ENCODE results near the gene GBGT1. TPM values are rescaled to one million over a fixed set of nuclear protein-coding genes. Genes with fewer than 3 reads are reported as not detected.

Gene GBGT1
- total and polyA plus RNA-seq, 2 of the 4 experiments (the other 2 are of a cell fraction) = 1.8 to 3.2 TPM

- no peak for TF ChIP-seq MAFK (IDR thresholded peaks at IDR 0.05; ENCODE audit: low read depth, low read length)
- no peak for TF ChIP-seq SMC3 (IDR thresholded peaks at IDR 0.05; ENCODE audit: low read depth, low read length)
Measured at GRCh38 chr9:133142684-133143622, 20.8 kb downstream of the GBGT1 start (continued).

GRCh38 chr9:133141833-133142595 is 21.7 kb downstream of the GBGT1 start:
- DNase-seq (no peak), ATAC-seq (ENCODE audit: low read depth) (no peak)
- H3K18ac ChIP-seq (ENCODE audit: low read depth, low read length) = no peak overlapping the region
- H3K79me1 ChIP-seq (ENCODE audit: low read depth in 1 of 2, low read length in 2 of 2) = peaks cover 11 to 50% of the 10 kb centered on the region in 2 experiments
- no peak overlapping the region for H2BK20ac ChIP-seq (ENCODE audit: low read depth, low read length)
- no peaks in the 10 kb centered on the region for H3K36me3 ChIP-seq (ENCODE audit: control insufficient read depth, insufficient read depth, low read length)
- H2BK120ac ChIP-seq (ENCODE audit: low read depth, low read length) = no peak overlapping the region
- in situ Hi-C loops (cut with MboI; ENCODE audit: low sequenced_read_pairs) (no loop called here), dilution Hi-C loops (cut with HindIII; ENCODE audit: low sequenced_read_pairs, unreplicated experiment) (no loop called here), intact Hi-C loops (cut with micrococcal nuclease) (no loop called here)
- H3K27ac ChIP-seq (ENCODE audit: insufficient read depth, low read length) = no peak overlapping the region
- H4K5ac ChIP-seq (ENCODE audit: low read depth, low read length) = no peak overlapping the region
- H3K4me1 ChIP-seq (ENCODE audit: control insufficient read depth, insufficient read depth, low read length) = peaks cover 11% of the 10 kb centered on the region
- POLR2A ChIA-PET (ENCODE audit: unreplicated experiment) = no interaction called here
- no TSS peak for BruUV-seq (replicated peaks)
- no peak overlapping the region for H2AFZ ChIP-seq (replicated peaks; ENCODE audit: low read length, poor library complexity)
- H2BK5ac ChIP-seq (ENCODE audit: low read depth, low read length, poor library complexity, severe bottlenecking) = no peak overlapping the region
- 0 out of 2 replicates have a peak, but pooled peaks cover 5% of the 10 kb centered on the region for H3K9me1 ChIP-seq (ENCODE audit: insufficient read depth, low read length)
- H3K9ac ChIP-seq (ENCODE audit: low read depth, low read length) = no peak overlapping the region
- 50% methylated on average over 1 of the region's 16 CpGs; no CpG with 5 or more reads in 1 of the 2 experiments for WGBS, 2 experiments (ENCODE audit: extremely low coverage in 2 of 2, insufficient read length in 1 of 2)
- H3K4me3 ChIP-seq (ENCODE audit: insufficient read depth, low read depth, low read length) = no peak overlapping the region
- no peak overlapping the region for H2BK15ac ChIP-seq (ENCODE audit: low read depth, low read length)
- H4K91ac ChIP-seq (ENCODE audit: insufficient read depth, low read depth, low read length) = no peak overlapping the region
- no peak overlapping the region for H3K4ac ChIP-seq (ENCODE audit: low read depth, low read length)
- H3K4me2 ChIP-seq (ENCODE audit: low read depth, low read length) = no peak overlapping the region
- no peak overlapping the region for H4K8ac ChIP-seq (ENCODE audit: low read depth in 2 of 2, low read length in 2 of 2)
- H2AK9ac ChIP-seq (replicated peaks; ENCODE audit: low read depth, low read length, poor library complexity) = no peak overlapping the region
- H2AK5ac ChIP-seq (ENCODE audit: low read depth, low read length) = no peak overlapping the region; the same call in 1 of the 2 replicates
- CTCF ChIA-PET = no interaction called here
- H3K9me3 ChIP-seq (ENCODE audit: control insufficient read depth, insufficient read depth, low read length) = no peaks in the 10 kb centered on the region
- no peak overlapping the region for H3K14ac ChIP-seq (replicated peaks; ENCODE audit: low read depth, low read length)
- H3K23ac ChIP-seq (ENCODE audit: low read depth, low read length) = no peak overlapping the region
- peaks cover 76% of the 10 kb centered on the region for H4K20me1 ChIP-seq (ENCODE audit: insufficient read depth, low read length)
- no peaks in the 10 kb centered on the region for H3K27me3 ChIP-seq (ENCODE audit: control insufficient read depth, insufficient read depth, low read length)
- H3K56ac ChIP-seq (ENCODE audit: extremely low read depth, insufficient read depth, low read length) = no peak overlapping the region
- TF ChIP-seq FOS (IDR thresholded peaks at IDR 0.05; ENCODE audit: low read depth, low read length) (no peak), CTCF (conservative IDR thresholded peaks at IDR 0.05; ENCODE audit: low read depth, low read length) (no peak), RAD21 (IDR thresholded peaks at IDR 0.05; ENCODE audit: low read length) (no peak), CHD1 (IDR thresholded peaks at IDR 0.05; ENCODE audit: low read depth, low read length) (no peak), BHLHE40 (IDR thresholded peaks at IDR 0.05; ENCODE audit: low read depth, low read length) (no peak), RCOR1 (IDR thresholded peaks at IDR 0.05; ENCODE audit: insufficient replicate concordance, low read length) (no peak), POLR2A (IDR thresholded peaks at IDR 0.05; ENCODE audit: low read depth, low read length) (no peak)
- TF ChIP-seq, protein P1, sequence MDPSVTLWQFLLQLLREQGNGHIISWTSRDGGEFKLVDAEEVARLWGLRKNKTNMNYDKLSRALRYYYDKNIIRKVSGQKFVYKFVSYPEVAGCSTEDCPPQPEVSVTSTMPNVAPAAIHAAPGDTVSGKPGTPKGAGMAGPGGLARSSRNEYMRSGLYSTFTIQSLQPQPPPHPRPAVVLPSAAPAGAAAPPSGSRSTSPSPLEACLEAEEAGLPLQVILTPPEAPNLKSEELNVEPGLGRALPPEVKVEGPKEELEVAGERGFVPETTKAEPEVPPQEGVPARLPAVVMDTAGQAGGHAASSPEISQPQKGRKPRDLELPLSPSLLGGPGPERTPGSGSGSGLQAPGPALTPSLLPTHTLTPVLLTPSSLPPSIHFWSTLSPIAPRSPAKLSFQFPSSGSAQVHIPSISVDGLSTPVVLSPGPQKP (IDR thresholded peaks at IDR 0.05; ENCODE audit: borderline replicate concordance, low read depth, low read length) = no peak
- TF ChIP-seq, protein P2, sequence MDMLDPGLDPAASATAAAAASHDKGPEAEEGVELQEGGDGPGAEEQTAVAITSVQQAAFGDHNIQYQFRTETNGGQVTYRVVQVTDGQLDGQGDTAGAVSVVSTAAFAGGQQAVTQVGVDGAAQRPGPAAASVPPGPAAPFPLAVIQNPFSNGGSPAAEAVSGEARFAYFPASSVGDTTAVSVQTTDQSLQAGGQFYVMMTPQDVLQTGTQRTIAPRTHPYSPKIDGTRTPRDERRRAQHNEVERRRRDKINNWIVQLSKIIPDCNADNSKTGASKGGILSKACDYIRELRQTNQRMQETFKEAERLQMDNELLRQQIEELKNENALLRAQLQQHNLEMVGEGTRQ (IDR thresholded peaks at IDR 0.05; ENCODE audit: low read depth, low read length) = no peak
